ENCODE results near the gene NUP88. TPM values are rescaled to one million over a fixed set of nuclear protein-coding genes. Genes with fewer than 3 reads are reported as not detected.

Gene NUP88
- 83.6 and 103 TPM in 2 replicates for total RNA-seq (2014; rRNA removed)
- percentile 77 among the genes with signal in this experiment for Bru-seq, nascent RNA
- percentile 71 among the genes with signal in this experiment for BruChase-seq, experiment 1, labeled RNA remaining after a 6-hour chase
- BruChase-seq, experiment 2, labeled RNA remaining after a 2-hour chase = percentile 71 among the genes with signal in this experiment
- long read RNA-seq, transcript NUP88-207 (17 exons, 2,916 nt) = major isoform, 27 of 51 reads
- long read RNA-seq, partial matches to known transcripts = 8 of 51 reads
- long read RNA-seq, other reads (novel, unspliced or antisense) = 15 of 51 reads

DNA sequence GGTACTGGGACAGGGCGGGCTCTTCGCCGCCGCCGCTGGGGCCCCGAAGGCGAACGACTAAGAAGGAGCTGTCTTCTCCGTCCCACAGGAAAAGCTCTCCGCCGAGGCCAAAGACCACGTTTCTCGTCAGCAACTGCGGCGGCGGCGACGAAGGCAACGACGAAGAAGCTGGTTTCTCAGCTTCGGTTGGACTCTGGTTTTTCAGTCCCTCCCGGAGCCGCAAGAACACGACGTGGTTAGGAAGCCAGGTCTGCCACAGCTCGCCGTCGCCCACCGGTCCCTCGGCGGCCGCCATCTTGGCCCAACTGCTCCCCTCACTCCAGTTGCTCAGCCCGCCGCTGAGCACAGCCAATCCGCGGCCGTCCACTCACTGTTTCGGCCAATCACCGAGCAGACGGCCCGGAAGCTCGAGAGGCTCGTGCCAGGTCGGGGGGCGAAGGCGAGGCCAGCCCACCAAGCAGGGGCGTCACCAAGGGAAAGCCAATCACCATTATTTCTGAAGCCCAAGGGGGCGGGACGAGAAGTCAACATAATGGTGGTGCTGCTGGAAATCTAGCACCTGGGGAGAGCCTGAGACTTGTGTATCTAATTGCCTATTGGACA is at the start of gene NUP88:
NUP88 (minus strand) TSS at position 307 of the 603 bp plus-strand sequence; CDS start at position 295, 12 bp downstream.
- Histone ChIP-seq H3K9me3 (ENCODE audit: low read length) (no peaks in the 10 kb centered on the region), H3K36me3 (ENCODE audit: low read depth, low read length) (peaks cover 8% of the 10 kb centered on the region; the same call in 1 of the 2 replicates), H3K79me2 (ENCODE audit: low read length) (peaks cover 62% of the 10 kb centered on the region), H3K27me3 (ENCODE audit: low read length) (no peaks in the 10 kb centered on the region), H3K9ac (ENCODE audit: low read length) (peak within 1 kb of the TSS; percentile 92), H3K27ac (ENCODE audit: low read length) (peak within 1 kb of the TSS; percentile 79), H3K4me1 (ENCODE audit: insufficient read depth, low read length) (peaks cover 31% of the 10 kb centered on the region), H3K4me3 (ENCODE audit: low read length) (peak within 1 kb of the TSS; percentile 81), H2AFZ (ENCODE audit: low read length) (peak within 1 kb of the TSS; percentile 85), H4K20me1 (ENCODE audit: low read length) (0 out of 2 replicates have a peak, but pooled peaks cover 5% of the 10 kb centered on the region), H3F3A (ENCODE audit: low read length, unreplicated experiment) (no peaks in the 10 kb centered on the region), H3K4me2 (ENCODE audit: low read length) (peak within 1 kb of the TSS; percentile 87), H3K9me2 (replicated peaks; ENCODE audit: low read length) (no peaks in the 10 kb centered on the region)
- TSS peak; percentile 4 for BruUV-seq (replicated peaks)
- DNase-seq (peak; percentile 95), ATAC-seq (peak; percentile 87)
- ChIA-PET POLR2A (ENCODE audit: unreplicated experiment) (interaction anchor here (0.6 to 1.3 kb wide), 4 partner anchors 18 to 60 kb away, joined by 3 to 6 read pairs (median 4); partner anchors contain the start of gene C1QBP), CTCF (interaction anchor here (0.6 to 1.0 kb wide), 2 partner anchors 20 to 1885 kb away, joined by 5 to 10 read pairs; partner anchors contain the start of gene C1QBP)
- TF ChIP-seq EZH2 (IDR thresholded peaks at IDR 0.05; ENCODE audit: low read length, unreplicated experiment) = no peak
- TF ChIP-seq, protein P1, sequence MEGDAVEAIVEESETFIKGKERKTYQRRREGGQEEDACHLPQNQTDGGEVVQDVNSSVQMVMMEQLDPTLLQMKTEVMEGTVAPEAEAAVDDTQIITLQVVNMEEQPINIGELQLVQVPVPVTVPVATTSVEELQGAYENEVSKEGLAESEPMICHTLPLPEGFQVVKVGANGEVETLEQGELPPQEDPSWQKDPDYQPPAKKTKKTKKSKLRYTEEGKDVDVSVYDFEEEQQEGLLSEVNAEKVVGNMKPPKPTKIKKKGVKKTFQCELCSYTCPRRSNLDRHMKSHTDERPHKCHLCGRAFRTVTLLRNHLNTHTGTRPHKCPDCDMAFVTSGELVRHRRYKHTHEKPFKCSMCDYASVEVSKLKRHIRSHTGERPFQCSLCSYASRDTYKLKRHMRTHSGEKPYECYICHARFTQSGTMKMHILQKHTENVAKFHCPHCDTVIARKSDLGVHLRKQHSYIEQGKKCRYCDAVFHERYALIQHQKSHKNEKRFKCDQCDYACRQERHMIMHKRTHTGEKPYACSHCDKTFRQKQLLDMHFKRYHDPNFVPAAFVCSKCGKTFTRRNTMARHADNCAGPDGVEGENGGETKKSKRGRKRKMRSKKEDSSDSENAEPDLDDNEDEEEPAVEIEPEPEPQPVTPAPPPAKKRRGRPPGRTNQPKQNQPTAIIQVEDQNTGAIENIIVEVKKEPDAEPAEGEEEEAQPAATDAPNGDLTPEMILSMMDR (conservative IDR thresholded peaks at IDR 0.05; ENCODE audit: low read depth, low read length) = no peak
- TF ChIP-seq EZH2phosphoT487 (IDR thresholded peaks at IDR 0.05; ENCODE audit: borderline replicate concordance, low read length) = no peak
- intact Hi-C loops (cut with micrococcal nuclease) = no loop called here

- H2AFZ ChIP-seq (ENCODE audit: low read length) = peak overlapping the region; percentile 78
- peak overlapping the region; percentile 84 for H3K4me2 ChIP-seq (ENCODE audit: low read length)
- no peak for DNase-seq
- H3K27ac ChIP-seq (ENCODE audit: low read length) = peak overlapping the region; percentile 52
- intact Hi-C loops (cut with micrococcal nuclease) = no loop called here
- no peaks in the 10 kb centered on the region for H3K9me2 ChIP-seq (replicated peaks; ENCODE audit: low read length)
- peaks cover 57% of the 10 kb centered on the region for H3K79me2 ChIP-seq (ENCODE audit: low read length)
- H3K27me3 ChIP-seq (ENCODE audit: low read length) = no peaks in the 10 kb centered on the region
- no TSS peak for BruUV-seq (replicated peaks)
- H3K36me3 ChIP-seq (ENCODE audit: low read depth, low read length) = no peaks in the 10 kb centered on the region
- H3F3A ChIP-seq (ENCODE audit: low read length, unreplicated experiment) = peaks cover 6% of the 10 kb centered on the region
- peaks cover 31% of the 10 kb centered on the region for H4K20me1 ChIP-seq (ENCODE audit: low read length)
- H3K4me3 ChIP-seq (ENCODE audit: low read length) = peak overlapping the region; percentile 97
- CTCF ChIA-PET = interaction anchor here (1.2 kb wide), 1 partner anchor 29 kb away, joined by 4 read pairs; the partner anchor contains the start of gene C1QBP
- H3K9me3 ChIP-seq (ENCODE audit: low read length) = no peaks in the 10 kb centered on the region
- POLR2A ChIA-PET (ENCODE audit: unreplicated experiment) = no interaction called here
- H3K4me1 ChIP-seq (ENCODE audit: insufficient read depth, low read length) = peaks cover 13% of the 10 kb centered on the region
- peak overlapping the region; percentile 98 for H3K9ac ChIP-seq (ENCODE audit: low read length)
- TF ChIP-seq, protein P1 (conservative IDR thresholded peaks at IDR 0.05; ENCODE audit: low read depth, low read length) = no peak
- TF ChIP-seq EZH2 (IDR thresholded peaks at IDR 0.05; ENCODE audit: low read length, unreplicated experiment) (no peak), EZH2phosphoT487 (IDR thresholded peaks at IDR 0.05; ENCODE audit: borderline replicate concordance, low read length) (no peak)
- peak; percentile 14 for ATAC-seq
These were observed 48.6 kb upstream of the NUP88 start for GRCh38 chr17:5468075-5468473.
